Activated B cell treated with CpG ODN at 0.5 μM for 24 hours (primary cell): ENCODE measurements around the gene PALLD. TPM values are rescaled to one million over a fixed set of nuclear protein-coding genes. Genes with fewer than 3 reads are reported as not detected.

Source experiments
- ATAC-seq: fragments of 200-7000 bp; cut with Tn5 transposase; one replicate; pipeline ENCODE4 v1.10.0; 2021; ENCODE audit warnings: low read depth, mild to moderate bottlenecking, moderate library complexity
- CTCF ChIA-PET: fragments of 350-600 bp; sonication (Branson Sonifier 250); formaldehyde crosslinking; loops from one replicate; lab custom pipeline; 2021; ENCODE audit warnings: antibody characterized with exemption; lab: Charles Lee
- POLR2A ChIA-PET: fragments of 350-600 bp; sonication (Branson Sonifier 250); formaldehyde crosslinking; loops from one replicate; lab custom pipeline; 2021; ENCODE audit warnings: antibody characterized with exemption; lab: Charles Lee
- DNase-seq: peaks from one replicate; pipeline ENCODE4 v3.0.0; 2022
- H3K27ac Mint-ChIP-seq: one replicate; pipeline ENCODE4 v1.8.0; 2020; ENCODE audit warnings: mixed read lengths
- H3K27me3 Mint-ChIP-seq: one replicate; pipeline ENCODE4 v1.8.0; 2021; ENCODE audit warnings: mixed read lengths
- H3K36me3 Mint-ChIP-seq: one replicate; pipeline ENCODE4 v1.8.0; 2021; ENCODE audit warnings: low read depth, mixed read lengths
- H3K4me1 Mint-ChIP-seq: one replicate; pipeline ENCODE4 v1.8.0; 2021; ENCODE audit warnings: mixed read lengths
- H3K4me3 Mint-ChIP-seq: one replicate; pipeline ENCODE4 v1.8.0; 2020; ENCODE audit warnings: mild to moderate bottlenecking, mixed read lengths
- H3K9me3 Mint-ChIP-seq: one replicate; pipeline ENCODE4 v1.8.0; 2020; ENCODE audit warnings: mixed read lengths
- intact Hi-C: fragments of 100-400 bp; cut with micrococcal nuclease; formaldehyde crosslinking; loops from one replicate; pipeline ENCODE4 v1.15.1; 2024
- total RNA-seq: library from RNA; stranded (reverse); gene quantifications from 2 replicates; pipeline ENCODE4 v1.2.3, GENCODE V29; 2022
- TF ChIP-seq, protein P1 (sequence below): fragments of 200-600 bp; IDR thresholded peaks from one replicate; pipeline ENCODE4 v1.8.0; 2022; ENCODE audit warnings: antibody characterized with exemption, mild to moderate bottlenecking

Gene PALLD
- total RNA-seq, 1 donor from 2014 or later: 0.44 TPM

DNA sequence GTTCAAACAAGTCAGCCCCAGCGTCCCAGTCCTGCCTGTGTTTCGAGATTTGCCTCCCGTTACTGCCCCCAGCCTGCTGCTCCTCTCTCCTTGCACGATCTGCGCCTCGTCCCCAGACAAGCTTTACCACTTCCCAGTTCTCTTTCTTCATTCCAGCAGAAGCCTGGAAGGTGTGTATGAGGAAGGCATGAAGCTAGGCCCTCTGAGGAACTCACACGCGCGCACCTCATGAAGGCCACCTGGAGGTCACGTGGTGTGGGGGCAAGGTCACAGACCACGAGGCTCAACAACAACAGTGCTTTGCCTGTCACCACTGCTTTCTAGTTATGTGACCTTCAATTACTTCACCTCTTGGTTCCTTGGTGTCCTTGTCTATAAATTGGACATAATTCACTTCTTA, 181.0 kb downstream of the PALLD start:
- ChIA-PET CTCF (no interaction called here), POLR2A (no interaction called here)
- no peaks in the 10 kb centered on the region for H3K9me3 Mint-ChIP-seq
- no peaks in the 10 kb centered on the region for H3K4me1 Mint-ChIP-seq
- no peaks in the 10 kb centered on the region for H3K36me3 Mint-ChIP-seq
- intact Hi-C loops: no loop called here
- no peak overlapping the region for H3K27ac Mint-ChIP-seq
- TF ChIP-seq, protein P1, sequence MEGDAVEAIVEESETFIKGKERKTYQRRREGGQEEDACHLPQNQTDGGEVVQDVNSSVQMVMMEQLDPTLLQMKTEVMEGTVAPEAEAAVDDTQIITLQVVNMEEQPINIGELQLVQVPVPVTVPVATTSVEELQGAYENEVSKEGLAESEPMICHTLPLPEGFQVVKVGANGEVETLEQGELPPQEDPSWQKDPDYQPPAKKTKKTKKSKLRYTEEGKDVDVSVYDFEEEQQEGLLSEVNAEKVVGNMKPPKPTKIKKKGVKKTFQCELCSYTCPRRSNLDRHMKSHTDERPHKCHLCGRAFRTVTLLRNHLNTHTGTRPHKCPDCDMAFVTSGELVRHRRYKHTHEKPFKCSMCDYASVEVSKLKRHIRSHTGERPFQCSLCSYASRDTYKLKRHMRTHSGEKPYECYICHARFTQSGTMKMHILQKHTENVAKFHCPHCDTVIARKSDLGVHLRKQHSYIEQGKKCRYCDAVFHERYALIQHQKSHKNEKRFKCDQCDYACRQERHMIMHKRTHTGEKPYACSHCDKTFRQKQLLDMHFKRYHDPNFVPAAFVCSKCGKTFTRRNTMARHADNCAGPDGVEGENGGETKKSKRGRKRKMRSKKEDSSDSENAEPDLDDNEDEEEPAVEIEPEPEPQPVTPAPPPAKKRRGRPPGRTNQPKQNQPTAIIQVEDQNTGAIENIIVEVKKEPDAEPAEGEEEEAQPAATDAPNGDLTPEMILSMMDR: no peak
- no peak overlapping the region for H3K4me3 Mint-ChIP-seq
- ATAC-seq: no peak
- no peak for DNase-seq
- H3K27me3 Mint-ChIP-seq: peaks cover 13% of the 10 kb centered on the region

DNA sequence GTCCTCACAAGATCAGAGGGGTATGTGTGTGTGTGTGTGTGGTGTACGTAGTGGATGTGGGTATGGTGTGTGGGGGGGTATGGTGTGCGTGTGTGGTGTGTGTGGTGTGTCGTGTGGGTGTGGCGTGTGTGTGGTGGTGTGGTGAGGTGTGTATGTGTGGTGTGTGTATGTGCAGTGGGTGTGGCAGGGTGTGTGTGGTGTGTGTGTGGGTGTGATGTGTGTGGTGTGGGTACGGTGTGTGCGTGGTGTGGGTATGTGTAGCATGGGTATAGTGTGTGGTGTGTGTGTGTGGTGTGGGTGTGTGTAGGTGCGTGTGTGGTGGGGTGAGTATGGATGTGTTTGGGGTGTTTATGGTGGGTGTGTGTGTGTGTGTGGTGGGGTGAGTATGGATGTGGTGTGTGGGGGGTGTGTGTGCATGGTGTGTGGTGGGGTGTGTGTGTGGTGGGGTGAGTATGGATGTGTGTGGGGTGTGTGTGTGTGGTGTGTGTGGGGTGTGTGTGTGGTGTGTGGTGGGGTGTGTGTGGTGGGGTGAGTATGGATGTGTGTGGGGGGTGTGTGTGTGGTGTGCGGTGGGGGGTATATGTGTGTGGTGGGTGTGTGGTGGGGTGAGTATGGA, 182.0 kb downstream of the PALLD start:
- DNase-seq (no peak), ATAC-seq (no peak)
- Mint-ChIP-seq H3K4me3 (no peak overlapping the region), H3K36me3 (no peaks in the 10 kb centered on the region), H3K4me1 (no peaks in the 10 kb centered on the region), H3K27me3 (peaks cover 14% of the 10 kb centered on the region), H3K27ac (no peak overlapping the region), H3K9me3 (no peaks in the 10 kb centered on the region)
- TF ChIP-seq, protein P1: no peak
- intact Hi-C loops: no loop called here
- ChIA-PET CTCF (no interaction called here), POLR2A (no interaction called here)

DNA sequence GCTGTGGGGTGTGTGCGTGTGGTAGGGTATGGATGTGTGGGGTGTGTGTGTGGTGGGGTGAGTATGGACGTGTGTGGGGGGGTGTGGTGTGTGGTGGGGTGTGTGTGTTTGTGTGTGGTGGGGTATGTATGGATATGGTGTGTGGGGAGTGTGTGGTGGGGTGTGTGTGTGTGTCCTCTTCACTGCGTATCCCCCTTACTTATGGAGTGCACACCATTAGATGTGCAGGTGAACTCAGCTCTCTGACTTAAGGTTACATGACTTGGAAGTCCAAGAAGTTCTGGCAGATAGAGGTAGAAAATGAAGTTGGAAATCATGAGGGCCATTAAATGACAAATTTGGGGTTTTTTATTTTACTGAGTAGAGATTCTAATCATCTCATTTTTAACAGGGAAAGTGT, 182.5 kb downstream of the PALLD start:
- Mint-ChIP-seq H3K36me3 (no peaks in the 10 kb centered on the region), H3K4me3 (no peak overlapping the region), H3K27ac (no peak overlapping the region), H3K27me3 (peaks cover 14% of the 10 kb centered on the region), H3K4me1 (no peaks in the 10 kb centered on the region), H3K9me3 (no peaks in the 10 kb centered on the region)
- ChIA-PET POLR2A (no interaction called here), CTCF (no interaction called here)
- intact Hi-C loops: no loop called here
- ATAC-seq: no peak
- DNase-seq: no peak
- TF ChIP-seq, protein P1: no peak

DNA sequence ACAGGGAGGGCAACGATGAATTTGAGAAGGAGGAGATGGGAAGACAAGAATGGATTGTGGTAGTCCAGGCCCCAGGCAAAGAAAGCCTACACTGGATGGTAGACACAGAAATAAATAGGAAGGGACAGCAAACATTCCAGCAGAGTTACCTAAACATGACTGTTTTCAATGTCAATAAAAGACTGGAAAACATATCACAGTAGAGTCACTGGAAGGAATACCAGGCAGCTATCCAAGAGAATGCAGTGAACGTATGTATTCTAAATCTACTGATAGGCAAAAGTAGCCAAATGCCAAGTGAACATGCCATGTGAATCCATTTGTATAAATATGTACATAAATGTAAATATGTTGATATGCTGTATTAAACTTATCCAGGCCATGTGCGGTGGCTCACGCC, 183.0 kb downstream of the PALLD start:
- Mint-ChIP-seq H3K27ac (no peak overlapping the region), H3K9me3 (no peaks in the 10 kb centered on the region), H3K36me3 (no peaks in the 10 kb centered on the region), H3K4me1 (no peaks in the 10 kb centered on the region), H3K27me3 (peaks cover 14% of the 10 kb centered on the region), H3K4me3 (no peak overlapping the region)
- DNase-seq: no peak
- no peak for ATAC-seq
- intact Hi-C loops: no loop called here
- ChIA-PET CTCF (no interaction called here), POLR2A (no interaction called here)
- TF ChIP-seq, protein P1: no peak

DNA sequence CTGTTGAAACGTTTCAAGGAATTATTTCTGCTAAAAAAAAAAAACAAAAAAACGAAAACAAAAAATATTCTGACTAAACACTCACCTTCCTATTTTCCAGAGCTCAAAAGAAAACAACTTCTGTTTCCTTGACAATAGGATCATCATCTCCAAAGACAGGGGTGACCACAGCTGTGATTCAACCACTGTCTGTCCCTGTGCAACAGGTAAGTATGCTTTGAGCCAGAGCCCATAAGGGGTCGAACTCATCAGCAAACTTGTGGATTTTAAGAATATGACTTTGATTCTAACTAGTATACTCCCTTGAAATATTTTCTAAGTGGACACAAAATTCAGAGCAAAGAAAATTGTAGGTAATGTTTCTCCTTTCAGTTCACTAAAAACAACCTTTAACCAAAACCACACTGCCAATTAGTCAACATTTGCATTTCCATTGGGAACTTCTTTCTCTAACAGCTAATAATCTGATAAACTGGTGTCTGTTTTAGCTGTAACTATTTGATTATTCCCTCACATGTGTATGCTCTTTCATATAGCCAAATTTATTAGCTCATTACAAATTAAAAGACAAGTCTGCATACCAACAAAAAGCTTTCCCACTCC, 186.1 kb downstream of the PALLD start:
- ChIA-PET POLR2A (no interaction called here), CTCF (no interaction called here)
- DNase-seq (no peak), ATAC-seq (no peak)
- intact Hi-C loops: no loop called here
- H3K36me3 Mint-ChIP-seq: no peaks in the 10 kb centered on the region
- no peak overlapping the region for H3K27ac Mint-ChIP-seq
- no peaks in the 10 kb centered on the region for H3K4me1 Mint-ChIP-seq
- peaks cover 5% of the 10 kb centered on the region for H3K27me3 Mint-ChIP-seq
- TF ChIP-seq, protein P1: no peak
- peaks cover 2% of the 10 kb centered on the region for H3K9me3 Mint-ChIP-seq
- no peak overlapping the region for H3K4me3 Mint-ChIP-seq
